H1 (cell line): Measurements from ENCODE around the gene CTIF. TPM values are rescaled to one million over a fixed set of nuclear protein-coding genes. Genes with fewer than 3 reads are reported as not detected.

Source experiments
- SAP30 ChIP-seq: fragments of 300-600 bp; sonication (generic); IDR thresholded peaks from 2 replicates; pipeline ENCODE4 v1.7.1; 2012; ENCODE audit warnings: low read length, moderate library complexity, mild to moderate bottlenecking, inconsistent platforms; ENCODE audit not compliant: insufficient read depth, insufficient replicate concordance
- SUZ12 ChIP-seq: fragments of 200-600 bp; sonication (generic); IDR thresholded peaks from 2 replicates; pipeline ENCODE4 v1.6.1; 2012; ENCODE audit warnings: mild to moderate bottlenecking, inconsistent platforms, low read length, moderate library complexity, mixed read lengths
- polyA plus RNA-seq, 7 experiments: library from polyadenylated mRNA; depleted of rRNA in 3 of 7; stranded (reverse) in 5 of 7; unstranded in 2 of 7; fragments of >200 nt in 5 of 7; fragments of 200-250 nt in 2 of 7; gene quantifications; 1 replicate in 5 of 7; 2 replicates in 1 of 7; 4 replicates in 1 of 7; pipeline versions ENCODE4 v1.2.1 to v1.2.3, GENCODE V29; 2011 to 2013; ENCODE audit warnings: missing spikeins in 2 of 7, mixed read lengths in 2 of 7
- total RNA-seq: library from RNA; stranded (reverse); fragmentation: NEBNext Ultra II Directional; extraction: Animal tissue kit (Norgen Biotek cat#: 25700); gene quantifications from 2 replicates; pipeline ENCODE4 v1.2.1, GENCODE V29; 2021

Gene CTIF
- total and polyA plus RNA-seq, 2 of the 8 experiments (the other 6 are each of a cell fraction or from before 2014, with no cell fraction given): 9.0 to 17.8 TPM

- TF ChIP-seq SAP30 (no peak), SUZ12 (no peak)
- TF ChIP-seq, all 59 proteins: peak for 3
These were observed 101.1 kb downstream of the CTIF start (continued) for GRCh38 chr18:48639772-48640432.
